IPS DF 4.7 (cell line): ENCODE measurements around the gene TRAP1.
"Not testable (repeated sequence)": the region's sequence is repeated elsewhere in the genome, so short reads cannot be mapped to it uniquely, and the experiment has no call there.

Experiments
- DNase-seq: peaks from one replicate; pipeline ENCODE4 v3.0.0-alpha.2; 2013; ENCODE audit warnings: low spot score; ENCODE audit errors: extremely low read depth

TRAP1 gene

GRCh38 chr16:3736116-3736515, 18.8 kb upstream of the TRAP1 start:
- DNase-seq = no peak

GRCh38 chr16:3735541-3735940, 18.2 kb upstream of the TRAP1 start:
- no peak for DNase-seq

- DNase-seq = no peak
Measured at GRCh38 chr16:3734758-3735221, 17.5 kb upstream of the TRAP1 start.

GRCh38 chr16:3734084-3734757, 16.9 kb upstream of the TRAP1 start:
- no peak for DNase-seq

- no peak for DNase-seq
Measured at GRCh38 chr16:3732171-3732570, 14.8 kb upstream of the TRAP1 start.

GRCh38 chr16:3731126-3731935, 14.0 kb upstream of the TRAP1 start:
- no peak for DNase-seq

GRCh38 chr16:3730161-3731125, 13.1 kb upstream of the TRAP1 start:
- no peak for DNase-seq

- no peak for DNase-seq
Measured at GRCh38 chr16:3729161-3730112, 12.1 kb upstream of the TRAP1 start.

- no peak for DNase-seq
Measured at GRCh38 chr16:3728424-3729160, 11.3 kb upstream of the TRAP1 start.

GRCh38 chr16:3727806-3728381, 10.6 kb upstream of the TRAP1 start:
- DNase-seq = no peak

- DNase-seq = no peak
Measured at GRCh38 chr16:3726021-3726687, 8.8 kb upstream of the TRAP1 start.

- DNase-seq = no peak
Measured at GRCh38 chr16:3725276-3725675, 8.0 kb upstream of the TRAP1 start.

- DNase-seq = no peak
Measured at GRCh38 chr16:3722508-3722907, 5.2 kb upstream of the TRAP1 start.

- no peak for DNase-seq
Measured at GRCh38 chr16:3720418-3720817, 3.1 kb upstream of the TRAP1 start.

GRCh38 chr16:3718628-3719027, 1.3 kb upstream of the TRAP1 start:
- no peak for DNase-seq

GRCh38 chr16:3718019-3718391, 681 bp upstream of the TRAP1 start:
- DNase-seq = no peak

- no peak for DNase-seq
Measured at GRCh38 chr16:3716831-3717234, 491 bp downstream of the TRAP1 start.

GRCh38 chr16:3715430-3715829, 1.9 kb downstream of the TRAP1 start:
- DNase-seq = no peak

GRCh38 chr16:3714378-3714777, 2.9 kb downstream of the TRAP1 start:
- not testable (repeated sequence) for DNase-seq
